Body of pancreas (tissue), 4 donors: ENCODE measurements around the gene POLR1A. TPM values are rescaled to one million over a fixed set of nuclear protein-coding genes. Genes with fewer than 3 reads are reported as not detected.

Experiments used
- ATAC-seq: fragments of 150-250 bp; one replicate; pipeline ENCODE4 v1.9.1; 2016
- DNase-seq, 4 donors: peaks; one replicate each; pipeline ENCODE4 v3.0.0-alpha.2; 2019
- H3K27ac ChIP-seq, 4 donors: fragments of 200-600 bp; sonication (generic); 1 replicate in 3 of 4; 2 replicates in 1 of 4; pipeline versions ENCODE4 v1.5.1 to v1.6.1; 2016 to 2019; ENCODE audit warnings: mild to moderate bottlenecking in 1 of 4, mixed read lengths in 1 of 4, moderate library complexity in 1 of 4
- H3K27me3 ChIP-seq, 2 donors: fragments of 200-600 bp; sonication (generic); one replicate each; pipeline ENCODE4 v1.6.0; 2016; ENCODE audit warnings: mild to moderate bottlenecking in 1 of 2
- H3K36me3 ChIP-seq, 2 donors: fragments of 200-600 bp; sonication (generic); replicated peaks in 1 of 2; 2 replicates each; pipeline ENCODE4 v1.5.1; 2016; ENCODE audit warnings: low read depth in 2 of 2; ENCODE audit not compliant: insufficient read depth in 1 of 2
- H3K4me1 ChIP-seq: fragments of 200-600 bp; sonication (generic); one replicate; pipeline ENCODE4 v1.6.0; 2016
- H3K4me3 ChIP-seq, 2 donors: fragments of 200-600 bp; sonication (generic); 1 replicate in 1 of 2; 2 replicates in 1 of 2; pipeline ENCODE4 v1.5.1; 2016 to 2019
- H3K9me3 ChIP-seq, 3 donors: fragments of 200-600 bp; sonication (generic); 1 replicate in 2 of 3; 2 replicates in 1 of 3; pipeline ENCODE4 v1.5.1; 2016
- CTCF ChIP-seq, 7 experiments: fragments of 450-650 bp in 4 of 7; fragments of 200-600 bp in 3 of 7; sonication (generic) in 3 of 7; IDR thresholded peaks; one replicate each; pipeline ENCODE4 v1.5.1; 2016 to 2019; ENCODE audit warnings: antibody characterized with exemption in 7 of 7
- POLR2A ChIP-seq, 3 donors: fragments of 450-650 bp; IDR thresholded peaks; one replicate each; pipeline ENCODE4 v1.6.1; 2016; ENCODE audit warnings: antibody characterized with exemption in 3 of 3, mild to moderate bottlenecking in 2 of 3
- WGBS, 2 donors: methylation state at CpG; one replicate each; pipeline ENCODE4 v1.1.5; 2017; 5-methylcytosine and 5-hydroxymethylcytosine counted together
- intact Hi-C: fragments of 100-400 bp; cut with DNase I; formaldehyde crosslinking; loops from one replicate; pipeline ENCODE4 v1.15.1; 2023
- total RNA-seq, 2 donors: library from RNA; depleted of rRNA; stranded (reverse); fragments of >200 nt; gene quantifications; one replicate each; pipeline ENCODE4 v1.1.0, GENCODE V29; 2016

Gene POLR1A
- total RNA-seq, 2 donors from 2014 or later = 18.7 to 36.6 TPM

- 66 to 85% methylated on average over 7 of the region's 7 CpGs for WGBS, 2 donors
- no peaks in the 10 kb centered on the region for H3K36me3 ChIP-seq
- H3K4me3 ChIP-seq = no peak overlapping the region
- H3K9me3 ChIP-seq = no peaks in the 10 kb centered on the region
- peaks cover 15% of the 10 kb centered on the region for H3K4me1 ChIP-seq
- TF ChIP-seq CTCF (IDR thresholded peaks at IDR 0.05) (no peak), POLR2A (IDR thresholded peaks at IDR 0.05) (no peak)
- H3K27me3 ChIP-seq = no peaks in the 10 kb centered on the region
- ATAC-seq (no peak), DNase-seq (peak in 1 of 4 donors; percentile 51)
- intact Hi-C loops = no loop called here
- H3K27ac ChIP-seq = no peak overlapping the region
Measured at GRCh38 chr2:86020984-86021383, 84.7 kb downstream of the POLR1A start.

- TF ChIP-seq POLR2A (IDR thresholded peaks at IDR 0.05) = no peak
- no peak for TF ChIP-seq CTCF (IDR thresholded peaks at IDR 0.05)
- ATAC-seq (no peak), DNase-seq (peak in 1 of 4 donors; percentile 4)
- peaks cover 15% of the 10 kb centered on the region for H3K4me1 ChIP-seq
- H3K36me3 ChIP-seq = no peaks in the 10 kb centered on the region
- peaks cover 0 to 4% (median 0%) of the 10 kb centered on the region in 3 donors for H3K9me3 ChIP-seq
- no peaks in the 10 kb centered on the region for H3K27me3 ChIP-seq
- H3K4me3 ChIP-seq = no peak overlapping the region
- intact Hi-C loops = no loop called here
- H3K27ac ChIP-seq = no peak overlapping the region
- WGBS, 2 donors = 87 to 90% methylated on average over 5 of the region's 5 CpGs
Measured at GRCh38 chr2:86019121-86019520, 86.6 kb downstream of the POLR1A start.

- WGBS, 2 donors = 61 to 68% methylated on average over 18 to 22 of the region's 22 CpGs
- H3K36me3 ChIP-seq = no peaks in the 10 kb centered on the region
- intact Hi-C loops = no loop called here
- no peaks in the 10 kb centered on the region for H3K27me3 ChIP-seq
- peak; percentile 89 to 98 (median 93) for DNase-seq
- H3K4me1 ChIP-seq = peaks cover 15% of the 10 kb centered on the region
- peak; percentile 94 for ATAC-seq
- H3K4me3 ChIP-seq = no peak overlapping the region
- H3K9me3 ChIP-seq = peaks cover 0 to 4% (median 0%) of the 10 kb centered on the region in 3 donors
- no peak for TF ChIP-seq POLR2A (IDR thresholded peaks at IDR 0.05)
- peak in 1 of 7 experiments; percentile 4 for TF ChIP-seq CTCF (IDR thresholded peaks at IDR 0.05)
- peak overlapping the region in 2 of 4 donors; percentile 23 to 31 for H3K27ac ChIP-seq
Measured at GRCh38 chr2:86017901-86018896, 87.5 kb downstream of the POLR1A start.

GRCh38 chr2:86016581-86016980 is 89.1 kb downstream of the POLR1A start:
- 88 to 94% methylated on average over 8 to 12 of the region's 12 CpGs for WGBS, 2 donors
- H3K36me3 ChIP-seq = no peaks in the 10 kb centered on the region
- intact Hi-C loops = no loop called here
- no peak for ATAC-seq
- peaks cover 15% of the 10 kb centered on the region for H3K4me1 ChIP-seq
- H3K4me3 ChIP-seq = no peak overlapping the region
- no peak for TF ChIP-seq CTCF (IDR thresholded peaks at IDR 0.05)
- no peaks in the 10 kb centered on the region for H3K27me3 ChIP-seq
- DNase-seq = no peak
- H3K9me3 ChIP-seq = peaks cover 0 to 4% (median 0%) of the 10 kb centered on the region in 3 donors
- no peak overlapping the region for H3K27ac ChIP-seq
